Fibroblast of skin of scalp (primary cell): ENCODE data around the gene TMEM229A. TPM values are rescaled to one million over a fixed set of nuclear protein-coding genes. Genes with fewer than 3 reads are reported as not detected.
"Not testable (repeated sequence)": the region's sequence is repeated elsewhere in the genome, so short reads cannot be mapped to it uniquely, and the experiment has no call there.

Source experiments
- DNase-seq: peaks from one replicate; pipeline ENCODE4 v3.0.0-alpha.2; 2013
- polyA plus RNA-seq, 2 experiments: library from polyadenylated mRNA; unstranded; fragments of 120-200 nt; gene quantifications; one replicate each; pipeline ENCODE4 v1.2.1, GENCODE V29; 2013; ENCODE audit not compliant: insufficient read length in 2 of 2

Gene TMEM229A
- not detected for polyA plus RNA-seq (2013, experiment 1 of 2; ENCODE audit: insufficient read length)
- not detected for polyA plus RNA-seq (2013, experiment 2 of 2; ENCODE audit: insufficient read length)

DNA sequence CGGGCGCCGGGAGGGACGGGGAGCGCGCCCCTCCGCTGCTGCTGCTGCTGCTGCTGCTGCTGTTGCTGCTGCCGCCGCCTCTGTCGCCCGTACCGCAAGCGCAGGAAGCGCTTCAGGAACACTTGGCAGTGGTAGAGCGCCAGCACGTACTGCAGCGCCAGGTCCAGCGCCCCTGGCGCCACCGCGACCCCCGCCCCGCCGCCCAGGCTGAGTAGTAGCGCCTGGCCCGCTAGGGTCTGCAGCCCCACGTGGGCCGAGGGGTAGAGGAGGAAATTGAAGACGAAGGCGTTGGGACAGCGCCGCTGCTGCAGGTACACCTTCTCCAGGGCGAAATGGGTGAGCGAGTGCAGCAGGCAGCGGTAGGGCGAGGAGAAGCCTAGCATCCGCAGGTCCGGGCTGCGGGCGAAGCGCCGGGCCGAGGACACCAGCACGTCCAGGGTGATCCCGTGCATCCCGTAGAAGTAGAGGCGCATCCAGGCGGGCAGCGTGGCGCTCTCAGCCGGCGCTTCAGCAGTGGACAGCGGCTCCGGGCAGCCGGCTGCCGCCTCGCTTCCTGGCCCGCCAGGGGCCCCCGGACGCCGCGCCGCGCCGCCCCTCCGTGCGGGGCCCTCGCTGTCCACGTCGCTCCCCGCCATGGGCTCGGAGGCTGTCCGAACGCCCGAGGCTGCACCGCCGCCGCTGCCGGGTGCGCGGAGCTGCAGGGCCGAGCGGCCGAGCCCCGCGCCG lies at the start of gene TMEM229A:
TSS of gene TMEM229A (minus strand) at position 699 of the 726 bp plus-strand sequence. CDS start at position 635, 64 bp downstream.
- peak; percentile 23 for DNase-seq

GRCh38 chr7:124082234-124082633 lies 49.4 kb upstream of the TMEM229A start:
- DNase-seq, result not testable (repeated sequence)

DNA sequence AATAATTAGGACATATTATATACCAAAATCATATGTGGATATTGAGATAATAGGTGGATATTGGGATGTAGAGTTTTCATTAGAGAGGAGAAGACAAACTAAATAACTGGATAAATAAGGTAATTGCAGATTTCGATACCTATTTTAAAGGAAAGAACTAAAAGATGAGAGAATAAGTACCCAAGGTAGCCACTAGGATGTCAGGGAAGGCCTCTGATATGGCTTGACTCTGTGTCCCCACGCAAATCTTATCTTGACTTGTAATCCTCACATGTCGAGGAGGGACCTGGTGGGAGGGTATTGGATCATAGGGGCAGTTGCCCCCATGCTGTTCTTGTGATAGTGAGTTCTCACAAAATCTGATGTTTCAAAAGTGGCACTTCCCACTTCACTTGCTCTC lies 44.7 kb upstream of the TMEM229A start:
- no peak for DNase-seq

- DNase-seq, result no peak
Observed at GRCh38 chr7:124076841-124077240, 44.0 kb upstream of the TMEM229A start.

DNA sequence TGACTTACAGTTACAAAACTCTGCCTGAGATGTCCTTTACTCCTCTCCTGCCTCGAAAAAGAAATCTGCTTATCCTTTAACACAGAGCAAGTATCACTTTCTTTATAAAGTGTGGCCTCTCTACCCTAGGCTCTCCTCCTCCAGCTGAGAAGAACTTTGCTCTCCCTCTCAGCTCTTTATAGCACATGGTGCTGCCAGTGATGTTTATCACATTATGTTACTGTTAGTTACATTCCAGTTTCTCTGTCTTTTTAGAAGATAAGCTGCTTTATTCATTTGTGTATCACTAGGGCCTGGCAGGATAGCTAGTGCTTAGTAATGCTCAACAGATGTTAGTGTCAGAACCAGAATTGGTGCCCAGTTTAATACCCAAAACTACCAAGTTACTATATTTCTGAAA lies 41.1 kb upstream of the TMEM229A start:
- no peak for DNase-seq

DNA sequence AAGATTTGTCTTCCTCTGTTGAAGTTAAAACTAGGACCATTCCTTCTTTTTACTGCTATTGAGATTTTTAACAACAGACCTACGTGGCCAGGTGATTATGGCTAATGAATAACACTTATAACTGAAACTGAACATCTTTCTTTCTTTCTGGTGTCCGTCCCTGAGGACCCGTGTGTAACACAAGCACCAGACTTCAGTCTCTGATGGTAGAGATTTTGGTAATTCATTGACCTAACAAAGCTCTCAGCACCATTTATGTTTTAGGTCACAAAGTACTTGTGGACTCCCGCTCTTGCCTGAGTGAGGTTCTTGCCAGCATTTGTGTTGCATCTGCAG lies 40.4 kb upstream of the TMEM229A start:
- no peak for DNase-seq

- DNase-seq, result peak; percentile 24
Observed at GRCh38 chr7:124072603-124073309, 39.9 kb upstream of the TMEM229A start.

- no peak for DNase-seq
Observed at GRCh38 chr7:124071843-124072242, 39.0 kb upstream of the TMEM229A start.

DNA sequence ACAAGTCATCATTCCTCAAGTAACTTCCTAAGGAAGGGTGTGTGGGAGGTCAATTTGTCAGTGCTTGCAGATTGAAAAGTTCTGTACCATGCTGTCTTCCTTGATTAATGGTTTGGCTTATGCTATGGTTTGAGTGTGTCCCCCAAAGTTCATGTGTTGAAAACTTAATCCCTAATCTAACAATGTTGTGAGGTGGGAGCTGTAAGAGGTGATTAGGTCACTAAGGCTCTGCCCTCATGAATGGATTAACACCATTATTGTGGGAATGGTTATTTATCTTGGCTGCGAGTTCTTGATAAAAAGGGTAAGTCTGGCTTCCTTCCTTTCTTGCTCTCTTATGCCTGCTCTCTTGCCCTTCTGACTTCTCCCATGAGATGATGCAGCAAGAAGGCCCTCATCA lies 29.3 kb upstream of the TMEM229A start:
- no peak for DNase-seq

DNA sequence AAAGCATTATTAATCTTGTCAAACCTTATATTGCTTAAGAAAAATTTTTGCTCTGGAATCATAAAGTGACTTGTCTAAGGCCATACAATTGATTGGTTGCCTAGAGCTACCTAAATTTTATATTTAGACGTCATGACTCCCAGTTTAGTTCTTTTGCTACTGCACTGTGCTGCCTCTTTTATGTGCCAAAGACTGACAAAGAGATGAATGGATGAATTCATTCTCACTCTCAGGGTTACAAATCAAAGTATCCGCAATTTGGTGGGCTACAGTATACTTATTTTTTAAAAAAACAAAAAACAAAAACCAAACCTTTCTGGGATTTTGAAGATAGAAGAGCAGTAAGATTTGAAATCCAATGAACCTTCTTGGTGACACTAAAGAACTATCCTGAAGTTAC lies 27.7 kb upstream of the TMEM229A start:
- no peak for DNase-seq

DNA sequence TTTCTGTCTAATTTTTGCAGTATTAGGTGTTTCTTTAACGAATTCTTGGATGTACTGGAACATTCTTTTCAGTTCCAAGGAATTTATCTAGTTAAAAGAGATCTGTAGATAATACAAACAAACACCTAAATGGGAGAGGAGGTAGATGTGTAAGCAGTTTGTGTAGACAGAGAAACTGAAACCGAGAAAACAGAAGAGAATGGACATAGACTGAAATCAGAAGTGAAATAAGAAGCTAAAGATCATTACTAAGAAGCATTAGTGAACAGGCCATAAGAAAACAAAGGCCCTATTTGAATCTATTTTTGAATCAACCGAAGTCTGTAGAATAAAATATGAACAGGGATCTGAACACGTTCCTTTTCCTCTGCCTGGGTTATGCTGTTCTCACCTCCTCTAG lies 26.5 kb upstream of the TMEM229A start:
- no peak for DNase-seq

DNA sequence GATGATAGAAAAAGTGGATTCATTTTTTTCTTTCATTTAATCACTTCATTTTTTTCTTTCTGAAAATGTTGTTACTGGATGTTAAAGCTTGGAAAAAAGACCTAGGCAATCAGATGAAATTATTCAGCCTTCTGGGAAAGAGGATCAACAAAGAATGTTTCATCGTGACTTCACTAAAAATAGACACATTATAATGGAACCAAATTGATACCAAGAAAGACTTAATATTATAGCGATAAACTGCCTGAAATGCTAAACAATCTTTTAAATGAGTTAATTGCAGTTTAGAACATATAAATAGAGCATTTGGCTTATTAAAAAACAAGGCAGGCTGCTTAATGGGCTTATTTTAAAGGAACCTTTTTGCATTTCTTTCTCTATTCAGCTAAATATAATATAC lies 25.6 kb upstream of the TMEM229A start:
- DNase-seq, result no peak

DNA sequence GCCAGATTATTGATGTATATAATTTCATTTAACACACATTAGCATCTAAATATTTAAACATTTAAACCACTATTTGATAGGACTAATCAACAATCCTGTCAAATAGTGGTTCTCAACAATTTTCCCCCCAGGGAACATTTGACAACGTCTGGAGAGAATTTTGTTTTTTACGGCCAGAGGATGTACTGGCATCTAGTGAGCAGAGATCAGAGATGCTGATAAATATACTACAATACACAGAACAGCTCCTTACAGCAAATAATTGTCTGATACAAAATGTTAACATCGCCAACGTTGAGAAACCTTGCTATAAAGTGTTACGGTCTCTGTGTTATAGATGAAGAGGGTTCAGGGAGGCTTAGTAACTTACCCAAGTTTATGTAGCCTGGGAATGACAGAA lies 25.0 kb upstream of the TMEM229A start:
- DNase-seq, result no peak

- DNase-seq, result no peak
Observed at GRCh38 chr7:124056234-124056633, 23.4 kb upstream of the TMEM229A start.

DNA sequence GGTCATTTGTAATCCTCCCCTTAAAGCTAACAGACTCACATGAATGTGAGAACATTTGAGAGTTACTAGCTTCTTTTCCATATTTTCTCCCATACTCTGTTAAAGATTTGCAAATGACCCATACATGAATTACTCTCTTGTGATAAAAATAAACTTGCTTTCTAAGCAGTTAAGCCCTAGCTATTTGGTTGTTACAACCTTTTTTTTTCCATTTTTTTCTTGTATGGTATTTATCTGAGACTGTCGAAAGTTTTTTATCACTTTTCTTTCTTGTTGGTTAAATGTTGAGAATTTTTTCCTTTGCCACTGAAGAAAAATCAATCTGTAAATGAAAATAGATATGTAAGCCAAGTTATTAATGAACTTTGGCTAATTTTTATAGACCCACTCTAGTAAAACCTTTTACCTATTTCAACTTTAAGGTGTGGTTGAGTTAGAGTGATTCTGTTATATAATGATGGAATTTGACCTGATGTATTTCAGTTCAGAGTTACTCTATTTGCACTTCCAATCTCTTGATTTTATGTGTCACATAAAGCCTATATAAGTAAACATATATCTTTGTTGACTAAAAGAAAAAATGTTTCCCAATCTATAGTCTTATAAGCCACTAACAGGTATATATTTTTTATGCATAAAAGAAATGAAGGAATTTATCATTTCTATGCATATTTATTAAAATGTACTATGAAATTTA lies 19.0 kb upstream of the TMEM229A start:
- DNase-seq, result no peak

DNA sequence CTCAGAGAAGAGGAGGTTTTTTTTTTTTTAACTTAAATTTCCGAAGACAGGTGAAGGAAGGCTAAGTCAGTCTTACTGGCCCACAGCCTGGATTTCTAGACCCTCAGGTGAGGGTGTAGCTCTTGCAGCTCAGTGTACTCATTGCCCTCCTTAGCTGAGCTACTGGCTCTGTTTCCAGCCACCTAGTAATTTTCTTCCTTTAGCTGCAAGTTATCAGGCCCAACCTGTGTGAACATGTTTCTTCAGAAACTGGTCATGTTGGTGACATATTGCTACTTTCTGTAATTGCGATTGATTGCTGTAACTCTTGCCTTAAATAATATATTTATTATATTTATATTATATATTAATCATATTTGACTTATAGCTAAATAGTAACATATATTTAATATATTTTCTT lies 10.0 kb upstream of the TMEM229A start:
- no peak for DNase-seq

GRCh38 chr7:124041439-124041838 lies 8.6 kb upstream of the TMEM229A start:
- no peak for DNase-seq

GRCh38 chr7:124037902-124038301 lies 5.0 kb upstream of the TMEM229A start:
- DNase-seq, result not testable (repeated sequence)

DNA sequence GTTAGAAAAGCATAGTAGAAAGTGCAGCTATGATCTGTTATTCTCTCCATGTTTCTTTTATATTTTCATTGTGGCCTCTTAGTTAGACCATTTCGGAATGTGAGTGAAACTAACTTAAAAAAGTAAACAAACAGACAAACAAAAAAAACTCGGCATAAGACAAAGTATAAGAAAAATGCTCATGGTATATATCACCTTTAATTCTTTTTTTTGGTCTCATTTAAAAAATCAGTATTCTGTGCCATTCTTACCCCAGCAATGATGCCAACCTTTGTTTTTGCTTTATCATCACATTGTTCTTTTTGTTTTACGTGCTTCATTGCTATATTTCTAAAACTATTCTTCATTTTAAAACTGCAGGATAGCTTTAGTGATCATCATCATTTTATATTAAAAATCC lies 2.8 kb upstream of the TMEM229A start:
- DNase-seq, result no peak

DNA sequence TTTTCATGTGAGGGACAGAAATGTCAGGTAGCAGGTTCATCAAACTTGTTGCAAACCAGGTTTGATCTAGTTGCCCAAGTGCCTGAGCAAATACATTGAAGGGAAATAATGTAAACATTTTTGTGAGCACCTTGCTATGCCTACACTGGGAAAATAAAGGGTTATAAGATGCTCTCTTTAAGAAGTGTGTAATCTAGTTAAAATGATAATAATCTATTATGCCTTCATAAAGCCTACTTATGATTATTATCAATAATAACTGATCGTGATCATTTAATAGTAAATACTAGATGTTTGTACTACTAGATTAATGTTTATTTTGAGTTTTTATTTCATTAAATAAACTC lies 1.9 kb upstream of the TMEM229A start:
- no peak for DNase-seq

- no peak for DNase-seq
Observed at GRCh38 chr7:124033807-124034753, 1.2 kb upstream of the TMEM229A start.

GRCh38 chr7:124033095-124033806 lies 384 bp upstream of the TMEM229A start:
- no peak for DNase-seq
